ENCODE data around the gene NSD1. TPM values are rescaled to one million over a fixed set of nuclear protein-coding genes. Genes with fewer than 3 reads are reported as not detected.

Gene NSD1
- total and polyA plus RNA-seq, 10 of the 15 experiments (the other 5 are each of a cell fraction or from before 2014, with no cell fraction given): 7.0 to 57.9 (median 30.4) TPM

DNA sequence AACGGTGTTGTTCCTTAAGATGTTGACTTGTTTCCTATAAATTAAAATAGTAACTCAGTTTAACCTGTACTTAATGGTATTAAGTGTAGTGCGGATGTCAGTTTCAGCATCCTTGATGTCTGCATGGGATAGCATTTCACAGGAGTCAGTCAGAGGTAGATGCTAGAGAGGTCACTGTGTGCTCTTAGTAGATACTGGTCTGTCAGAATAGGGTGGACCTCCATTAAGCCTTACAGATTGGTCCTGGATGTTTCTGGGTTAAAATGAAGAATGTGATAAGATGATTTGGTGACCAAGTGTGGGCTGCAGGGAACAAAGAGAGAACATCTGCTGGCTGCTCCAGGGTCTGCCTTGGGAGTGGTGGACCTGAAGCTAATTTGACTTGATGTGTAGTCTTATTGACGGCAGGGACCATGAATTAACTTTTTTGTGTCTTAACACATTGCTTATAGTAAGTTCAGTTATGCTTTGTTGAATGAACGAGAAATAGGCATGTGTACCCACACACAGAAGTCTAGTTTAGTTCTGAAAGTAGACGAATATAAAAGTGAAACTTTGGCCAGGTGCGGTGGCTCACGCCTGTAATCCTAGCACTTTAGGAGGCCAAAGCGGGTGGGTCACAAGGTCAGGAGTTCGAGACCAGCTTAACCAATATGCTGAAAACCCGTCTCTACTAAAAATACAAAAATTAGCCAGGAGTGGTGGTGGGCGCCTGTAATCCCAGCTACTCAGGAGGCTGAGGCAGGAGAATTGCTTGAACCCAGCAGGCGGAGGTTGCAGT is 157.4 kb downstream of the NSD1 start (continued):
- no peak for TF ChIP-seq ZBTB4 (CRISPR knock-in tag; IDR thresholded peaks at IDR 0.05)
- peak; percentile 76; the same call in 1 of the 2 replicates for TF ChIP-seq TCF3 (IDR thresholded peaks at IDR 0.05; ENCODE audit: borderline replicate concordance, insufficient read depth, low read depth, low read length)
- peak; percentile 41; the same call in 1 of the 2 replicates for TF ChIP-seq FOXM1 (IDR thresholded peaks at IDR 0.05; ENCODE audit: low read depth, low read length)
- TF ChIP-seq NR2F1 (conservative IDR thresholded peaks at IDR 0.05): peak; percentile 85
- 0 out of 2 replicates have a peak, but pooled peaks have one; percentile 21 for TF ChIP-seq KDM1A (IDR thresholded peaks at IDR 0.05; ENCODE audit: borderline replicate concordance)
- no peak for TF ChIP-seq SMARCA5 (IDR thresholded peaks at IDR 0.05)
- TF ChIP-seq HDAC6 (IDR thresholded peaks at IDR 0.05; ENCODE audit: unreplicated experiment): no peak
- TF ChIP-seq CREM (IDR thresholded peaks at IDR 0.05; ENCODE audit: low read depth): 0 out of 2 replicates have a peak, but pooled peaks have one; percentile 8
- TF ChIP-seq RUNX3 (IDR thresholded peaks at IDR 0.05; ENCODE audit: low read length): peak; percentile 57
- TF ChIP-seq SREBF2 (IDR thresholded peaks at IDR 0.05; ENCODE audit: low read length): no peak

DNA sequence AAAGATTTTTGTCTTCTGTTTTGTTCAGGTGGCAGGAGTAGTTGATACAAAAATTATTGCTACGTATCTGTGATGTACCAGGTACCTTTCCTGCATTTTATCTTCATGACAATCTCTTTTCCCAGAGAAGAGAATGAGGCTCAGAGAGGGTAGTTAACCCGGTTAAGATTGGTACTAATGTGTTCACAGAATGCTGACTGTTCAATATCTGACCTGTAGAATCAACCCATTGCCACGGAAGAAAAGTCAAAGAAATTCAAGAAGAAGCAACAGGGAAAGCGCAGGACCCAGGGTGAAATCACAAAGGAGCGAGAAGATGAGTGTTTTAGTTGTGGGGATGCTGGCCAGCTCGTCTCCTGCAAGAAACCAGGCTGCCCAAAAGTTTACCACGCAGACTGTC is 158.2 kb downstream of the NSD1 start:
- POLR2A ChIA-PET: no interaction called here
- CTCF ChIA-PET: interaction anchor here (1.3 to 1.6 kb wide), 2 partner anchors 18 to 77 kb away, joined by 3 to 5 read pairs; no protein-coding TSS in a partner anchor
- H4K20me1 ChIP-seq (ENCODE audit: control insufficient read depth, insufficient read depth): no peaks in the 10 kb centered on the region

More for the DNA sequence above, 158.2 kb downstream of the NSD1 start:
- WGBS (ENCODE audit: insufficient coverage, insufficient replicate concordance, low lambda C conversion rate, missing lambda C conversion rate): 98% methylated on average over 7 of the region's 7 CpGs
- in situ Hi-C loops (cut with MboI) (no loop called here), intact Hi-C loops (cut with micrococcal nuclease; ENCODE audit: unreplicated experiment) (no loop called here)
- Histone ChIP-seq H3K27ac (ENCODE audit: control insufficient read depth, insufficient read depth) (no peak overlapping the region), H3K4me2 (ENCODE audit: control insufficient read depth, insufficient read depth) (no peak overlapping the region), H3K79me2 (ENCODE audit: control insufficient read depth, insufficient read depth, low read length) (no peaks in the 10 kb centered on the region), H3K27me3 (replicated peaks in 1 of 2; ENCODE audit: control insufficient read depth in 2 of 2, insufficient read depth in 2 of 2, low read length in 1 of 2) (no peaks in the 10 kb centered on the region), H3K4me1 (ENCODE audit: control insufficient read depth, insufficient read depth, low read length) (peaks cover 26% of the 10 kb centered on the region), H2AFZ (ENCODE audit: control insufficient read depth, low read depth, low read length) (no peak overlapping the region), H3K36me3 (ENCODE audit: control insufficient read depth in 2 of 2, insufficient read depth in 2 of 2, low read length in 1 of 2) (peaks cover 25 to 46% of the 10 kb centered on the region in 2 experiments), H3K4me3 (no peak overlapping the region), H3K9ac (ENCODE audit: control insufficient read depth, insufficient read depth, low read length) (no peak overlapping the region), H3K9me3 (replicated peaks; ENCODE audit: control insufficient read depth, insufficient read depth, low read length) (no peaks in the 10 kb centered on the region)
- ChIA-PET RAD21 (ENCODE audit: unreplicated experiment) (no interaction called here), SMC1A (ENCODE audit: uncharacterized antibody, unreplicated experiment) (no interaction called here)
- FAIRE-seq: no peak
- TF ChIP-seq MEF2B (IDR thresholded peaks at IDR 0.05; ENCODE audit: partially characterized antibody, poor library complexity, severe bottlenecking): no peak
- TF ChIP-seq JUNB (IDR thresholded peaks at IDR 0.05): no peak
- TF ChIP-seq, protein P1, sequence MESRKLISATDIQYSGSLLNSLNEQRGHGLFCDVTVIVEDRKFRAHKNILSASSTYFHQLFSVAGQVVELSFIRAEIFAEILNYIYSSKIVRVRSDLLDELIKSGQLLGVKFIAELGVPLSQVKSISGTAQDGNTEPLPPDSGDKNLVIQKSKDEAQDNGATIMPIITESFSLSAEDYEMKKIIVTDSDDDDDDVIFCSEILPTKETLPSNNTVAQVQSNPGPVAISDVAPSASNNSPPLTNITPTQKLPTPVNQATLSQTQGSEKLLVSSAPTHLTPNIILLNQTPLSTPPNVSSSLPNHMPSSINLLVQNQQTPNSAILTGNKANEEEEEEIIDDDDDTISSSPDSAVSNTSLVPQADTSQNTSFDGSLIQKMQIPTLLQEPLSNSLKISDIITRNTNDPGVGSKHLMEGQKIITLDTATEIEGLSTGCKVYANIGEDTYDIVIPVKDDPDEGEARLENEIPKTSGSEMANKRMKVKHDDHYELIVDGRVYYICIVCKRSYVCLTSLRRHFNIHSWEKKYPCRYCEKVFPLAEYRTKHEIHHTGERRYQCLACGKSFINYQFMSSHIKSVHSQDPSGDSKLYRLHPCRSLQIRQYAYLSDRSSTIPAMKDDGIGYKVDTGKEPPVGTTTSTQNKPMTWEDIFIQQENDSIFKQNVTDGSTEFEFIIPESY (IDR thresholded peaks at IDR 0.05): no peak
- no peak for TF ChIP-seq KLF5 (IDR thresholded peaks at IDR 0.05; ENCODE audit: partially characterized antibody)
- no peak for TF ChIP-seq MYC (IDR thresholded peaks at IDR 0.05; ENCODE audit: insufficient read depth, insufficient read length, insufficient replicate concordance, low read length, severe bottlenecking)
- no peak for ATAC-seq
- no TSS peak for BruUV-seq (replicated peaks)
- no peak for DNase-seq (ENCODE audit: low read depth, low spot score)
